Gastrocnemius medialis (tissue), 4 donors: ENCODE results near the gene KRT86. TPM values are rescaled to one million over a fixed set of nuclear protein-coding genes. Genes with fewer than 3 reads are reported as not detected.

Experiments
- ATAC-seq, 2 donors: fragments of 150-250 bp; one replicate each; pipeline ENCODE4 v1.9.1; 2016
- DNase-seq, 2 donors: peaks; one replicate each; pipeline ENCODE4 v3.0.0-alpha.2; 2019
- H3K27ac ChIP-seq, 4 donors: fragments of 200-600 bp; sonication (generic); 1 replicate in 1 of 4; 2 replicates in 3 of 4; pipeline ENCODE4 v1.5.1; 2016 to 2018; ENCODE audit warnings: mild to moderate bottlenecking in 2 of 4, moderate library complexity in 1 of 4
- H3K27me3 ChIP-seq, 3 donors: fragments of 200-600 bp; sonication (generic) in 2 of 3; 1 replicate in 1 of 3; 2 replicates in 2 of 3; pipeline versions ENCODE4 v1.5.1 to v1.6.0; 2016 to 2019; ENCODE audit warnings: mild to moderate bottlenecking in 1 of 3, moderate library complexity in 1 of 3
- H3K36me3 ChIP-seq, 2 donors: fragments of 200-600 bp; sonication (generic) in 1 of 2; one replicate each; pipeline ENCODE4 v1.5.1; 2017 to 2018
- H3K4me1 ChIP-seq, 2 donors: fragments of 200-600 bp; sonication (generic) in 1 of 2; one replicate each; pipeline ENCODE4 v1.5.1; 2016 to 2017; ENCODE audit warnings: mild to moderate bottlenecking in 2 of 2
- H3K4me3 ChIP-seq, 4 donors: fragments of 200-600 bp; sonication (generic) in 3 of 4; 1 replicate in 1 of 4; 2 replicates in 3 of 4; pipeline ENCODE4 v1.5.1; 2016 to 2019; ENCODE audit warnings: mild to moderate bottlenecking in 2 of 4
- H3K9me3 ChIP-seq, 3 donors: fragments of 200-600 bp; sonication (generic) in 2 of 3; 1 replicate in 1 of 3; 2 replicates in 2 of 3; pipeline ENCODE4 v1.5.1; 2016 to 2019
- CTCF ChIP-seq, 5 experiments: fragments of 450-650 bp in 3 of 5; fragments of 200-600 bp in 2 of 5; sonication (generic) in 2 of 5; IDR thresholded peaks in 4 of 5; conservative IDR thresholded peaks in 1 of 5; 1 replicate in 4 of 5; 2 replicates in 1 of 5; pipeline ENCODE4 v1.5.1; 2016 to 2019; ENCODE audit warnings: antibody characterized with exemption in 5 of 5, mild to moderate bottlenecking in 3 of 5, moderate library complexity in 3 of 5
- POLR2A ChIP-seq, 2 donors: fragments of 450-650 bp; IDR thresholded peaks; one replicate each; pipeline ENCODE4 v1.6.1; 2017; ENCODE audit warnings: antibody characterized with exemption in 2 of 2, mild to moderate bottlenecking in 2 of 2, moderate library complexity in 2 of 2
- in situ Hi-C, 4 donors: fragments of 200-750 bp; cut with MboI; loops; one replicate each; pipeline versions ENCODE4 v1.15.0 to v1.8.0; 2017; ENCODE audit warnings: low sequenced_read_pairs in 4 of 4
- intact Hi-C: fragments of 100-400 bp; cut with DNase I; formaldehyde crosslinking; loops from one replicate; pipeline ENCODE4 v1.15.1; 2023; ENCODE audit warnings: low total_unique reads
- total RNA-seq, 4 donors: library from RNA; depleted of rRNA; stranded (reverse); fragments of >200 nt; gene quantifications; one replicate each; pipeline versions ENCODE4 v1.1.0 to v1.2.3, GENCODE V29; 2016

KRT86 gene
- total RNA-seq, 4 donors from 2014 or later, result 0.24 TPM; not detected in 3

GRCh38 chr12:52252728-52253343, 21.6 kb upstream of the KRT86 start:
- no peak for ATAC-seq
- H3K36me3 ChIP-seq, result no peaks in the 10 kb centered on the region
- TF ChIP-seq POLR2A (IDR thresholded peaks at IDR 0.05) (no peak), CTCF (IDR thresholded peaks at IDR 0.05 in 4 of 5, conservative IDR thresholded peaks at IDR 0.05 in 1 of 5) (no peak)
- H3K4me3 ChIP-seq, result no peak overlapping the region
- H3K27ac ChIP-seq, result no peak overlapping the region
- in situ Hi-C loops, result no loop called here
- no peaks in the 10 kb centered on the region for H3K9me3 ChIP-seq
- intact Hi-C loops, result no loop called here
- peaks cover 11 to 19% (median 14%) of the 10 kb centered on the region in 3 donors for H3K27me3 ChIP-seq
- peak in 1 of 2 donors; percentile 1 for DNase-seq
- H3K4me1 ChIP-seq, result peaks cover 16 to 20% of the 10 kb centered on the region in 2 donors

- Histone ChIP-seq H3K9me3 (no peaks in the 10 kb centered on the region), H3K36me3 (no peaks in the 10 kb centered on the region), H3K27me3 (peaks cover 18 to 26% (median 20%) of the 10 kb centered on the region in 3 donors), H3K4me1 (peaks cover 9 to 12% of the 10 kb centered on the region in 2 donors), H3K27ac (no peak overlapping the region), H3K4me3 (no peak overlapping the region)
- in situ Hi-C loops (no loop called here), intact Hi-C loops (no loop called here)
- DNase-seq (peak in 1 of 2 donors; percentile 1), ATAC-seq (no peak)
- TF ChIP-seq CTCF (IDR thresholded peaks at IDR 0.05 in 4 of 5, conservative IDR thresholded peaks at IDR 0.05 in 1 of 5) (no peak), POLR2A (IDR thresholded peaks at IDR 0.05) (no peak)
Observed at GRCh38 chr12:52253391-52254179, 20.9 kb upstream of the KRT86 start.

- no peak overlapping the region for H3K4me3 ChIP-seq
- peaks cover 25 to 30% (median 26%) of the 10 kb centered on the region in 3 donors for H3K27me3 ChIP-seq
- no peak for DNase-seq
- no peak overlapping the region for H3K27ac ChIP-seq
- in situ Hi-C loops (no loop called here), intact Hi-C loops (no loop called here)
- H3K36me3 ChIP-seq, result no peaks in the 10 kb centered on the region
- peaks cover 4 to 5% of the 10 kb centered on the region in 2 donors for H3K4me1 ChIP-seq
- no peaks in the 10 kb centered on the region for H3K9me3 ChIP-seq
- TF ChIP-seq CTCF (IDR thresholded peaks at IDR 0.05 in 4 of 5, conservative IDR thresholded peaks at IDR 0.05 in 1 of 5) (no peak), POLR2A (IDR thresholded peaks at IDR 0.05) (no peak)
- ATAC-seq, result no peak
Observed at GRCh38 chr12:52254180-52254964, 20.1 kb upstream of the KRT86 start.

- Histone ChIP-seq H3K9me3 (no peaks in the 10 kb centered on the region), H3K27me3 (peaks cover 25 to 31% (median 30%) of the 10 kb centered on the region in 3 donors), H3K4me3 (no peak overlapping the region), H3K36me3 (no peaks in the 10 kb centered on the region), H3K27ac (no peak overlapping the region), H3K4me1 (peaks cover 0 to 3% of the 10 kb centered on the region in 2 donors)
- TF ChIP-seq POLR2A (IDR thresholded peaks at IDR 0.05) (no peak), CTCF (IDR thresholded peaks at IDR 0.05 in 4 of 5, conservative IDR thresholded peaks at IDR 0.05 in 1 of 5) (no peak)
- ATAC-seq, result no peak
- intact Hi-C loops (no loop called here), in situ Hi-C loops (no loop called here)
- no peak for DNase-seq
Observed at GRCh38 chr12:52254965-52255751, 19.3 kb upstream of the KRT86 start.
